ENCODE data around the gene VANGL2. TPM values are rescaled to one million over a fixed set of nuclear protein-coding genes. Genes with fewer than 3 reads are reported as not detected.

VANGL2 gene
- total and polyA plus RNA-seq, 2 of the 8 experiments (the other 6 are each of a cell fraction or from before 2014, with no cell fraction given) = 62.5 to 118 TPM

DNA sequence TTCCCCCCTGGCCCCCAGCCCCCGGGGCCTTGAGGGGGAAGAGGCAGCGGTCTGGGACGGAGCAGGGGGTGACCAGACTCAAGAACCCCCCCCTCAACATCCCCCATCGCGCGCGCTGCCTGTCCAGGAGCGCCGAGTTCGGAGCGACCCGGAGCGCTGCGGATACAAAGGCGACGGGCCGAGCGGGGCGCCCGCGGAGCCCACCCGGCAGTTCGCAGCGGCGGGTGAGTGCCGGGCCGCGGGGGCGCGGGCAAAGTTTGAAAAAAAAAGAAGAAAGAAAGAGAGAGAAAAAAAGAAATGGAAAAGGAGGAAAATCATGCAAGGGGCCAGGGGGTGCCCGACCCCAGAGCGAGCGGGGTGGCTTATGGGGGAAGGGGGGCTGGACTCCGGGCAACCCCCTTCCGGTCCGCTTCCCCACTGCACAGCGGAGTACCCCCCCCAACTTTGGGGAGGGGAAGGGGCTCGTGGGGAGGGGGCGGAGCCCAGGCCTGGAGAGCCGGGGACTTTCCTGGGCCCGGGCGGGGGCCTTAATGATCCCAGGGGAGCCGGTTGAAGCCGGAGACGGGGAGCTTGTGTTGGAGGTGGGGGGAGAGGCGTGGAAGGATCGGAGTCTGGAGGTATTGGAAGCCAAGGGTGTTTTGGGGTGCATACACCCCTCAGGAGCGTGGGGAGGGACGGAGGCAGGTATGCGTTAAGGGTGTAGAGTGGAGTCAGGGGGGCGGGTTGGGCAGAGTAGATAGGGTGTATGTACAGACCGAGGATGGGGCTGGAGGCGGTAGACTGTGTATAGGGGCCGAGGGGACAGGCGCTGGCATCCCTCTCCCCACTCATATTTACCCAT, 502 bp downstream of the VANGL2 start (continued):
- TF ChIP-seq, protein P1, sequence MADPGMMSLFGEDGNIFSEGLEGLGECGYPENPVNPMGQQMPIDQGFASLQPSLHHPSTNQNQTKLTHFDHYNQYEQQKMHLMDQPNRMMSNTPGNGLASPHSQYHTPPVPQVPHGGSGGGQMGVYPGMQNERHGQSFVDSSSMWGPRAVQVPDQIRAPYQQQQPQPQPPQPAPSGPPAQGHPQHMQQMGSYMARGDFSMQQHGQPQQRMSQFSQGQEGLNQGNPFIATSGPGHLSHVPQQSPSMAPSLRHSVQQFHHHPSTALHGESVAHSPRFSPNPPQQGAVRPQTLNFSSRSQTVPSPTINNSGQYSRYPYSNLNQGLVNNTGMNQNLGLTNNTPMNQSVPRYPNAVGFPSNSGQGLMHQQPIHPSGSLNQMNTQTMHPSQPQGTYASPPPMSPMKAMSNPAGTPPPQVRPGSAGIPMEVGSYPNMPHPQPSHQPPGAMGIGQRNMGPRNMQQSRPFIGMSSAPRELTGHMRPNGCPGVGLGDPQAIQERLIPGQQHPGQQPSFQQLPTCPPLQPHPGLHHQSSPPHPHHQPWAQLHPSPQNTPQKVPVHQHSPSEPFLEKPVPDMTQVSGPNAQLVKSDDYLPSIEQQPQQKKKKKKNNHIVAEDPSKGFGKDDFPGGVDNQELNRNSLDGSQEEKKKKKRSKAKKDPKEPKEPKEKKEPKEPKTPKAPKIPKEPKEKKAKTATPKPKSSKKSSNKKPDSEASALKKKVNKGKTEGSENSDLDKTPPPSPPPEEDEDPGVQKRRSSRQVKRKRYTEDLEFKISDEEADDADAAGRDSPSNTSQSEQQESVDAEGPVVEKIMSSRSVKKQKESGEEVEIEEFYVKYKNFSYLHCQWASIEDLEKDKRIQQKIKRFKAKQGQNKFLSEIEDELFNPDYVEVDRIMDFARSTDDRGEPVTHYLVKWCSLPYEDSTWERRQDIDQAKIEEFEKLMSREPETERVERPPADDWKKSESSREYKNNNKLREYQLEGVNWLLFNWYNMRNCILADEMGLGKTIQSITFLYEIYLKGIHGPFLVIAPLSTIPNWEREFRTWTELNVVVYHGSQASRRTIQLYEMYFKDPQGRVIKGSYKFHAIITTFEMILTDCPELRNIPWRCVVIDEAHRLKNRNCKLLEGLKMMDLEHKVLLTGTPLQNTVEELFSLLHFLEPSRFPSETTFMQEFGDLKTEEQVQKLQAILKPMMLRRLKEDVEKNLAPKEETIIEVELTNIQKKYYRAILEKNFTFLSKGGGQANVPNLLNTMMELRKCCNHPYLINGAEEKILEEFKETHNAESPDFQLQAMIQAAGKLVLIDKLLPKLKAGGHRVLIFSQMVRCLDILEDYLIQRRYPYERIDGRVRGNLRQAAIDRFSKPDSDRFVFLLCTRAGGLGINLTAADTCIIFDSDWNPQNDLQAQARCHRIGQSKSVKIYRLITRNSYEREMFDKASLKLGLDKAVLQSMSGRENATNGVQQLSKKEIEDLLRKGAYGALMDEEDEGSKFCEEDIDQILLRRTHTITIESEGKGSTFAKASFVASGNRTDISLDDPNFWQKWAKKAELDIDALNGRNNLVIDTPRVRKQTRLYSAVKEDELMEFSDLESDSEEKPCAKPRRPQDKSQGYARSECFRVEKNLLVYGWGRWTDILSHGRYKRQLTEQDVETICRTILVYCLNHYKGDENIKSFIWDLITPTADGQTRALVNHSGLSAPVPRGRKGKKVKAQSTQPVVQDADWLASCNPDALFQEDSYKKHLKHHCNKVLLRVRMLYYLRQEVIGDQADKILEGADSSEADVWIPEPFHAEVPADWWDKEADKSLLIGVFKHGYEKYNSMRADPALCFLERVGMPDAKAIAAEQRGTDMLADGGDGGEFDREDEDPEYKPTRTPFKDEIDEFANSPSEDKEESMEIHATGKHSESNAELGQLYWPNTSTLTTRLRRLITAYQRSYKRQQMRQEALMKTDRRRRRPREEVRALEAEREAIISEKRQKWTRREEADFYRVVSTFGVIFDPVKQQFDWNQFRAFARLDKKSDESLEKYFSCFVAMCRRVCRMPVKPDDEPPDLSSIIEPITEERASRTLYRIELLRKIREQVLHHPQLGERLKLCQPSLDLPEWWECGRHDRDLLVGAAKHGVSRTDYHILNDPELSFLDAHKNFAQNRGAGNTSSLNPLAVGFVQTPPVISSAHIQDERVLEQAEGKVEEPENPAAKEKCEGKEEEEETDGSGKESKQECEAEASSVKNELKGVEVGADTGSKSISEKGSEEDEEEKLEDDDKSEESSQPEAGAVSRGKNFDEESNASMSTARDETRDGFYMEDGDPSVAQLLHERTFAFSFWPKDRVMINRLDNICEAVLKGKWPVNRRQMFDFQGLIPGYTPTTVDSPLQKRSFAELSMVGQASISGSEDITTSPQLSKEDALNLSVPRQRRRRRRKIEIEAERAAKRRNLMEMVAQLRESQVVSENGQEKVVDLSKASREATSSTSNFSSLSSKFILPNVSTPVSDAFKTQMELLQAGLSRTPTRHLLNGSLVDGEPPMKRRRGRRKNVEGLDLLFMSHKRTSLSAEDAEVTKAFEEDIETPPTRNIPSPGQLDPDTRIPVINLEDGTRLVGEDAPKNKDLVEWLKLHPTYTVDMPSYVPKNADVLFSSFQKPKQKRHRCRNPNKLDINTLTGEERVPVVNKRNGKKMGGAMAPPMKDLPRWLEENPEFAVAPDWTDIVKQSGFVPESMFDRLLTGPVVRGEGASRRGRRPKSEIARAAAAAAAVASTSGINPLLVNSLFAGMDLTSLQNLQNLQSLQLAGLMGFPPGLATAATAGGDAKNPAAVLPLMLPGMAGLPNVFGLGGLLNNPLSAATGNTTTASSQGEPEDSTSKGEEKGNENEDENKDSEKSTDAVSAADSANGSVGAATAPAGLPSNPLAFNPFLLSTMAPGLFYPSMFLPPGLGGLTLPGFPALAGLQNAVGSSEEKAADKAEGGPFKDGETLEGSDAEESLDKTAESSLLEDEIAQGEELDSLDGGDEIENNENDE (IDR thresholded peaks at IDR 0.05; ENCODE audit: insufficient replicate concordance, low read length) = no peak
- no peak for TF ChIP-seq CHD2 (IDR thresholded peaks at IDR 0.05; ENCODE audit: low read length)
- TF ChIP-seq SIX5 (IDR thresholded peaks at IDR 0.05; ENCODE audit: low read depth, low read length) = no peak
- 0 out of 2 replicates have a peak, but pooled peaks have one; percentile 32 for TF ChIP-seq RBBP5 (IDR thresholded peaks at IDR 0.05; ENCODE audit: borderline replicate concordance, low read depth, low read length)
- no peak for TF ChIP-seq RFX5 (IDR thresholded peaks at IDR 0.05; ENCODE audit: borderline replicate concordance, low read depth, low read length)
- peak; percentile 47; the same call in 1 of the 2 replicates for TF ChIP-seq POLR2AphosphoS5 (IDR thresholded peaks at IDR 0.05; ENCODE audit: low read depth, low read length)
- TF ChIP-seq EGR1 (IDR thresholded peaks at IDR 0.05; ENCODE audit: borderline replicate concordance, low read depth, low read length) = no peak
- peak; percentile 38; the same call in 1 of the 2 replicates for TF ChIP-seq KDM1A (IDR thresholded peaks at IDR 0.05; ENCODE audit: borderline replicate concordance, low read length)
- TF ChIP-seq SAP30 (IDR thresholded peaks at IDR 0.05; ENCODE audit: insufficient read depth, insufficient replicate concordance, low read length) = no peak
- peak; percentile 39; the same call in 1 of the 2 replicates for TF ChIP-seq TAF1 (IDR thresholded peaks at IDR 0.05; ENCODE audit: low read depth, low read length)
